ENCODE measurements around the gene NPM1. TPM values are rescaled to one million over a fixed set of nuclear protein-coding genes. Genes with fewer than 3 reads are reported as not detected.

The NPM1 gene
- total and polyA plus RNA-seq, 2 donors (not counting 1 experiment from before 2014, with no cell fraction given) = 158 to 920 TPM

- no peak for DNase-seq
- CTCF ChIA-PET = interaction anchor here (1.8 kb wide), 1 partner anchor 19 kb away, joined by 4 read pairs; no protein-coding TSS in a partner anchor
These were observed 18.0 kb downstream of the NPM1 start for GRCh38 chr5:171405615-171406014.

GRCh38 chr5:171407234-171407633, 19.6 kb downstream of the NPM1 start:
- 84% methylated on average over 4 of the region's 4 CpGs for WGBS (ENCODE audit: insufficient coverage)
- peaks cover 4% of the 10 kb centered on the region for H3K79me2 ChIP-seq (ENCODE audit: control insufficient read depth, insufficient read depth, low read length)
- H3K9me3 ChIP-seq (ENCODE audit: control extremely low read depth in 1 of 3, control insufficient read depth in 2 of 3, insufficient read depth in 1 of 3, low read length in 2 of 3) = no peaks in the 10 kb centered on the region
- intact Hi-C loops (cut with micrococcal nuclease) = no loop called here
- CTCF ChIA-PET = no interaction called here
- DNase-seq = no peak
- no peaks in the 10 kb centered on the region for H3K27me3 ChIP-seq (replicated peaks in 1 of 4; ENCODE audit: control extremely low read depth in 1 of 4, control insufficient read depth in 3 of 4, insufficient read depth in 4 of 4, low read length in 3 of 4)
- Mint-ChIP-seq H3K9me3 (ENCODE audit: insufficient read depth) (no peaks in the 10 kb centered on the region), H3K27me3 (no peaks in the 10 kb centered on the region), H3K27ac (no peak overlapping the region), H3K4me3 (no peak overlapping the region), H3K4me1 (peaks cover 1% of the 10 kb centered on the region)
- TF ChIP-seq CTCF (IDR thresholded peaks at IDR 0.05) = no peak
- no peak for TF ChIP-seq EZH2 (IDR thresholded peaks at IDR 0.05; ENCODE audit: borderline replicate concordance, insufficient read depth, low read depth, low read length, poor library complexity, severe bottlenecking)
- peaks cover 17 to 68% of the 10 kb centered on the region in 2 experiments for H3K36me3 ChIP-seq (replicated peaks in 1 of 2; ENCODE audit: control extremely low read depth in 1 of 2, control insufficient read depth in 1 of 2, extremely low read depth in 1 of 2, insufficient read depth in 2 of 2, low read length in 1 of 2)
- POLR2A ChIA-PET = no interaction called here
- ATAC-seq (ENCODE audit: low read depth) = no peak
- H3K4me3 ChIP-seq (ENCODE audit: control extremely low read depth in 1 of 5, extremely low read depth in 1 of 5, insufficient read depth in 1 of 5, low read depth in 2 of 5, low read length in 4 of 5) = no peak overlapping the region
- H3K9ac ChIP-seq (ENCODE audit: low read length) = no peak overlapping the region
- no peak overlapping the region for H3K4me2 ChIP-seq (replicated peaks; ENCODE audit: low read depth, low read length, poor library complexity, severe bottlenecking)
- no peak overlapping the region for H3K27ac ChIP-seq (ENCODE audit: low read length in 2 of 2)
- H2AFZ ChIP-seq (ENCODE audit: insufficient read depth, low read depth, low read length, poor library complexity, severe bottlenecking) = no peak overlapping the region
- no peaks in the 10 kb centered on the region for H3K4me1 ChIP-seq (ENCODE audit: control insufficient read depth in 2 of 2, insufficient read depth in 2 of 2, low read length in 2 of 2)
- peaks cover 65% of the 10 kb centered on the region for H4K20me1 ChIP-seq (ENCODE audit: control insufficient read depth, insufficient read depth, low read length, poor library complexity, severe bottlenecking)

More at GRCh38 chr5:171405615-171406014, 18.0 kb downstream of the NPM1 start:
- Mint-ChIP-seq H3K9me3 (ENCODE audit: insufficient read depth) (no peaks in the 10 kb centered on the region), H3K4me1 (peaks cover 1% of the 10 kb centered on the region), H3K27ac (no peak overlapping the region), H3K4me3 (no peak overlapping the region), H3K27me3 (no peaks in the 10 kb centered on the region)
- Histone ChIP-seq H4K20me1 (ENCODE audit: control insufficient read depth, insufficient read depth, low read length, poor library complexity, severe bottlenecking) (peaks cover 67% of the 10 kb centered on the region), H3K27me3 (replicated peaks in 1 of 4; ENCODE audit: control extremely low read depth in 1 of 4, control insufficient read depth in 3 of 4, insufficient read depth in 4 of 4, low read length in 3 of 4) (no peaks in the 10 kb centered on the region), H3K9ac (ENCODE audit: low read length) (no peak overlapping the region), H3K4me1 (ENCODE audit: control insufficient read depth in 2 of 2, insufficient read depth in 2 of 2, low read length in 2 of 2) (no peaks in the 10 kb centered on the region), H3K4me2 (replicated peaks; ENCODE audit: low read depth, low read length, poor library complexity, severe bottlenecking) (no peak overlapping the region), H3K9me3 (ENCODE audit: control extremely low read depth in 1 of 3, control insufficient read depth in 2 of 3, insufficient read depth in 1 of 3, low read length in 2 of 3) (no peaks in the 10 kb centered on the region), H3K27ac (ENCODE audit: low read length in 2 of 2) (no peak overlapping the region), H2AFZ (ENCODE audit: insufficient read depth, low read depth, low read length, poor library complexity, severe bottlenecking) (no peak overlapping the region), H3K79me2 (ENCODE audit: control insufficient read depth, insufficient read depth, low read length) (peaks cover 15% of the 10 kb centered on the region), H3K36me3 (replicated peaks in 1 of 2; ENCODE audit: control extremely low read depth in 1 of 2, control insufficient read depth in 1 of 2, extremely low read depth in 1 of 2, insufficient read depth in 2 of 2, low read length in 1 of 2) (peaks cover 15 to 68% of the 10 kb centered on the region in 2 experiments), H3K4me3 (ENCODE audit: control extremely low read depth in 1 of 5, extremely low read depth in 1 of 5, insufficient read depth in 1 of 5, low read depth in 2 of 5, low read length in 4 of 5) (no peak overlapping the region)
- TF ChIP-seq EZH2 (IDR thresholded peaks at IDR 0.05; ENCODE audit: borderline replicate concordance, insufficient read depth, low read depth, low read length, poor library complexity, severe bottlenecking) (no peak), CTCF (IDR thresholded peaks at IDR 0.05) (peak; percentile 49)
- no CpG with 5 or more reads among the region's 3 CpGs for WGBS (ENCODE audit: insufficient coverage)
- intact Hi-C loops (cut with micrococcal nuclease) = no loop called here
- no peak for ATAC-seq (ENCODE audit: low read depth)
- POLR2A ChIA-PET = no interaction called here

Data from B cell (primary cell).